Measurements from ENCODE around the gene ZNF561.

DNA sequence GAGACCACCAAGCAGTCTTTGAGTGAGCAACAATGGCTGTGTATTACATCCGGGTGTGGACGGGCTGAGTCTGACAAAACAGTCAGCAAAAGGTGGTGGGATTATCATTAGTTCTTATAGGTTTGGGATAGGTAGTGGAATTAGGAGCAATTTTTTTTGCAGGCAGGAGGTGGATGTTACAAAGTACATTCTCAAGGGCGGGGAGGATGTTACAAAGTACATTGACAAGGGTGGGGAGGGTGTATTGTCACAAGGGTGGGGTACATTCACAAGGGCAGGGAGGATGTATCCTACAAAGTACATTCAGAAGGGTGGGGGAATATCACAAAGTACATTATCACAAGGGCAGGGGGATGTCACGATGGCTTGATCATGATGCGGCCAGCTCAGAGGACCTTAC, 15.0 kb upstream of the ZNF561 start:
- no peak for TF ChIP-seq EZH2phosphoT487 (IDR thresholded peaks at IDR 0.05; ENCODE audit: borderline replicate concordance)
- TF ChIP-seq, protein P1, sequence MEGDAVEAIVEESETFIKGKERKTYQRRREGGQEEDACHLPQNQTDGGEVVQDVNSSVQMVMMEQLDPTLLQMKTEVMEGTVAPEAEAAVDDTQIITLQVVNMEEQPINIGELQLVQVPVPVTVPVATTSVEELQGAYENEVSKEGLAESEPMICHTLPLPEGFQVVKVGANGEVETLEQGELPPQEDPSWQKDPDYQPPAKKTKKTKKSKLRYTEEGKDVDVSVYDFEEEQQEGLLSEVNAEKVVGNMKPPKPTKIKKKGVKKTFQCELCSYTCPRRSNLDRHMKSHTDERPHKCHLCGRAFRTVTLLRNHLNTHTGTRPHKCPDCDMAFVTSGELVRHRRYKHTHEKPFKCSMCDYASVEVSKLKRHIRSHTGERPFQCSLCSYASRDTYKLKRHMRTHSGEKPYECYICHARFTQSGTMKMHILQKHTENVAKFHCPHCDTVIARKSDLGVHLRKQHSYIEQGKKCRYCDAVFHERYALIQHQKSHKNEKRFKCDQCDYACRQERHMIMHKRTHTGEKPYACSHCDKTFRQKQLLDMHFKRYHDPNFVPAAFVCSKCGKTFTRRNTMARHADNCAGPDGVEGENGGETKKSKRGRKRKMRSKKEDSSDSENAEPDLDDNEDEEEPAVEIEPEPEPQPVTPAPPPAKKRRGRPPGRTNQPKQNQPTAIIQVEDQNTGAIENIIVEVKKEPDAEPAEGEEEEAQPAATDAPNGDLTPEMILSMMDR (conservative IDR thresholded peaks at IDR 0.05; ENCODE audit: low read length), result no peak
